ENCODE data around the gene SLC4A5. TPM values are rescaled to one million over a fixed set of nuclear protein-coding genes. Genes with fewer than 3 reads are reported as not detected.

The SLC4A5 gene
- total and polyA plus RNA-seq, 2 of the 8 experiments (the other 6 are each of a cell fraction or from before 2014, with no cell fraction given): 0.42 to 0.52 TPM

- TF ChIP-seq ZNF274 (IDR thresholded peaks at IDR 0.05; ENCODE audit: borderline replicate concordance, extremely low read depth, low read length) (no peak), CHD1 (IDR thresholded peaks at IDR 0.05; ENCODE audit: low read depth, low read length) (no peak), RFX5 (IDR thresholded peaks at IDR 0.05; ENCODE audit: borderline replicate concordance, low read depth, low read length) (no peak), POLR2AphosphoS5 (IDR thresholded peaks at IDR 0.05; ENCODE audit: low read depth, low read length) (no peak), SP4 (IDR thresholded peaks at IDR 0.05; ENCODE audit: low read length) (no peak), RBBP5 (IDR thresholded peaks at IDR 0.05; ENCODE audit: borderline replicate concordance, low read depth, low read length) (no peak)
Measured at GRCh38 chr2:74364533-74365505, 21.6 kb upstream of the SLC4A5 start (continued).

Data from H1 (cell line).